ENCODE measurements around the gene SLC9A3. TPM values are rescaled to one million over a fixed set of nuclear protein-coding genes. Genes with fewer than 3 reads are reported as not detected.

The SLC9A3 gene
- total RNA-seq, 1 donor from 2014 or later: 3.9 TPM

- TF ChIP-seq CTCF (IDR thresholded peaks at IDR 0.05) (no peak), POLR2A (IDR thresholded peaks at IDR 0.05) (no peak), POLR2AphosphoS5 (IDR thresholded peaks at IDR 0.05; ENCODE audit: insufficient read depth in 1 of 2, low read depth in 1 of 2) (no peak)
- intact Hi-C loops (cut with DNase I): no loop called here
- Histone ChIP-seq H3K27ac (no peak overlapping the region), H3K4me3 (no peak overlapping the region), H3K27me3 (no peaks in the 10 kb centered on the region), H3K36me3 (no peaks in the 10 kb centered on the region), H3K4me1 (peaks cover 13% of the 10 kb centered on the region), H3K9me3 (no peaks in the 10 kb centered on the region)
- no peak for DNase-seq (ENCODE audit: extremely low spot score in 2 of 2)
Observed at GRCh38 chr5:434443-435146, 89.7 kb downstream of the SLC9A3 start.

GRCh38 chr5:433836-434235 lies 90.4 kb downstream of the SLC9A3 start:
- Histone ChIP-seq H3K27me3 (no peaks in the 10 kb centered on the region), H3K36me3 (no peaks in the 10 kb centered on the region), H3K4me3 (no peak overlapping the region), H3K4me1 (peaks cover 16% of the 10 kb centered on the region), H3K9me3 (no peaks in the 10 kb centered on the region), H3K27ac (no peak overlapping the region)
- no peak for DNase-seq (ENCODE audit: extremely low spot score in 2 of 2)
- no peak for TF ChIP-seq CTCF (IDR thresholded peaks at IDR 0.05)
- no peak for TF ChIP-seq POLR2A (IDR thresholded peaks at IDR 0.05)
- TF ChIP-seq POLR2AphosphoS5 (IDR thresholded peaks at IDR 0.05; ENCODE audit: insufficient read depth in 1 of 2, low read depth in 1 of 2): no peak
- intact Hi-C loops (cut with DNase I): no loop called here

- no peak overlapping the region for H3K27ac ChIP-seq
- no peaks in the 10 kb centered on the region for H3K36me3 ChIP-seq
- H3K27me3 ChIP-seq: no peaks in the 10 kb centered on the region
- no peak for DNase-seq (ENCODE audit: extremely low spot score in 2 of 2)
- TF ChIP-seq CTCF (IDR thresholded peaks at IDR 0.05) (no peak), POLR2AphosphoS5 (IDR thresholded peaks at IDR 0.05; ENCODE audit: insufficient read depth in 1 of 2, low read depth in 1 of 2) (no peak), POLR2A (IDR thresholded peaks at IDR 0.05) (no peak)
- no peak overlapping the region for H3K4me3 ChIP-seq
- peaks cover 16% of the 10 kb centered on the region for H3K4me1 ChIP-seq
- intact Hi-C loops (cut with DNase I): no loop called here
- no peaks in the 10 kb centered on the region for H3K9me3 ChIP-seq
Observed at GRCh38 chr5:432928-433791, 91.1 kb downstream of the SLC9A3 start.

- H3K4me3 ChIP-seq: no peak overlapping the region
- TF ChIP-seq CTCF (IDR thresholded peaks at IDR 0.05) (no peak), POLR2AphosphoS5 (IDR thresholded peaks at IDR 0.05; ENCODE audit: insufficient read depth in 1 of 2, low read depth in 1 of 2) (no peak), POLR2A (IDR thresholded peaks at IDR 0.05) (no peak)
- no peaks in the 10 kb centered on the region for H3K9me3 ChIP-seq
- no peak for DNase-seq (ENCODE audit: extremely low spot score in 2 of 2)
- H3K27me3 ChIP-seq: no peaks in the 10 kb centered on the region
- H3K36me3 ChIP-seq: no peaks in the 10 kb centered on the region
- peaks cover 16% of the 10 kb centered on the region for H3K4me1 ChIP-seq
- intact Hi-C loops (cut with DNase I): no loop called here
- H3K27ac ChIP-seq: no peak overlapping the region
Observed at GRCh38 chr5:432201-432927, 91.9 kb downstream of the SLC9A3 start.
